Testis (tissue), 2 donors: ENCODE measurements around the gene LSP1.

Experiments used
- POLR2A ChIP-seq: fragments of 450-650 bp; IDR thresholded peaks from one replicate; pipeline ENCODE4 v1.6.1; 2017; ENCODE audit warnings: antibody characterized with exemption, mild to moderate bottlenecking, moderate library complexity
- TF ChIP-seq, protein P1 (sequence below), 3 experiments: fragments of 450-650 bp in 2 of 3; fragments of 200-600 bp in 1 of 3; sonication (generic) in 1 of 3; IDR thresholded peaks; one replicate each; pipeline ENCODE4 v1.5.1; 2016 to 2019; ENCODE audit warnings: antibody characterized with exemption in 3 of 3, mild to moderate bottlenecking in 2 of 3, moderate library complexity in 1 of 3

DNA sequence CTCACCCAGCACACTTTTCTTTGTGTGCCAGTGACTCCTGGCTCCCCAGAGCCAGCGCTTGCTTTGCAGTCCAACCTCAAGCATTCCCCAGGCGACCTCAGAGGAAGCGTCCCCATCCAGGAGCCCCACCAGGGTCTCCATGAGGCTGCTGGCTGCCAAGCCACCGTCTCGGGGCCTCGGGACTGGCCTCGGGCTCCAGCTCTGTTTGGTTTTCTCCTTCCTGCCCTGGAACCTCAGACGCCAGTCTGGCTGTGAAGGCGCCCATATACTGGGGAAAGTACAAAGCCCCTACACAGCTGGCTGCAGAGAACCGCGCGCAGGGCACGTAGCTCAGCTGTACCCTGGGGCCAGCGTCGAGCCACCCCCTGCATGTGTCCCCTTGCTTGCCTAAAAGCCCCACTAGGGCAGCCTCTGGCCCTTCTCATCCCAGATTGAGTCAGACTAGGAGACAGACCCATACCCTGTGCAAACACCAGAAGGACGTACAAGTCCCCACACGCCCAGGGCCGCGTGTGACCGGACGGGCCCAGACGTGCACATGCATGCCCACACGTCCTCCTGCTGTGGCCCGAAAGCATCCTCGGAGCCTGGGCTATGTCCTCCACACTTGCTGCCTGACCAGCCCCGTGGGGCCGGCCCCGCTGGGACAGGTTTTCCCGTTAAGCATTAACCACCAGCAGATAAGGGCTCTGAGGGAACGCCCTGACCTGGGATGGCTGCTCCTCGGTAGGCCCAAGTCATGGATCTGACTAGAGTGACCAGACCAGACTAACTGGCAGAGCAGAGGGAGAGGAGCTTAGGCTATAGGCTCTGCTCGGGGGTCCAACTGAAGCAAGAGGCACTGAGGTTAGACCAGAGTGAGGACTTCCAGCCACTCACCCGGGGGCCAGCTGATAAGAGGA is 22.3 kb upstream of the LSP1 start:
- no peak for TF ChIP-seq POLR2A
- TF ChIP-seq, protein P1, sequence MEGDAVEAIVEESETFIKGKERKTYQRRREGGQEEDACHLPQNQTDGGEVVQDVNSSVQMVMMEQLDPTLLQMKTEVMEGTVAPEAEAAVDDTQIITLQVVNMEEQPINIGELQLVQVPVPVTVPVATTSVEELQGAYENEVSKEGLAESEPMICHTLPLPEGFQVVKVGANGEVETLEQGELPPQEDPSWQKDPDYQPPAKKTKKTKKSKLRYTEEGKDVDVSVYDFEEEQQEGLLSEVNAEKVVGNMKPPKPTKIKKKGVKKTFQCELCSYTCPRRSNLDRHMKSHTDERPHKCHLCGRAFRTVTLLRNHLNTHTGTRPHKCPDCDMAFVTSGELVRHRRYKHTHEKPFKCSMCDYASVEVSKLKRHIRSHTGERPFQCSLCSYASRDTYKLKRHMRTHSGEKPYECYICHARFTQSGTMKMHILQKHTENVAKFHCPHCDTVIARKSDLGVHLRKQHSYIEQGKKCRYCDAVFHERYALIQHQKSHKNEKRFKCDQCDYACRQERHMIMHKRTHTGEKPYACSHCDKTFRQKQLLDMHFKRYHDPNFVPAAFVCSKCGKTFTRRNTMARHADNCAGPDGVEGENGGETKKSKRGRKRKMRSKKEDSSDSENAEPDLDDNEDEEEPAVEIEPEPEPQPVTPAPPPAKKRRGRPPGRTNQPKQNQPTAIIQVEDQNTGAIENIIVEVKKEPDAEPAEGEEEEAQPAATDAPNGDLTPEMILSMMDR (IDR thresholded peaks at IDR 0.05) = no peak
